Subcutaneous abdominal adipose tissue (tissue), 5 donors: ENCODE data around the gene PDZD2.
"Not testable (repeated sequence)": the region's sequence is repeated elsewhere in the genome, so short reads cannot be mapped to it uniquely, and the experiment has no call there.

ENCODE experiments used
- H3K27ac ChIP-seq: one replicate; pipeline ENCODE4 v1.7.0; 2013; ENCODE audit warnings: low read depth, mild to moderate bottlenecking, inconsistent platforms, low read length, moderate library complexity
- H3K27me3 ChIP-seq, 5 donors: one replicate each; pipeline ENCODE4 v1.7.0; 2013; ENCODE audit warnings: low read length in 5 of 5, inconsistent platforms in 1 of 5; ENCODE audit not compliant: control insufficient read depth in 5 of 5, insufficient read depth in 4 of 5
- H3K36me3 ChIP-seq, 5 donors: one replicate each; pipeline ENCODE4 v1.7.0; 2013; ENCODE audit warnings: low read length in 5 of 5; ENCODE audit not compliant: control insufficient read depth in 5 of 5, insufficient read depth in 5 of 5
- H3K4me1 ChIP-seq, 5 donors: one replicate each; pipeline ENCODE4 v1.7.0; 2013; ENCODE audit warnings: low read length in 5 of 5, mild to moderate bottlenecking in 3 of 5, moderate library complexity in 1 of 5; ENCODE audit not compliant: control insufficient read depth in 5 of 5, insufficient read depth in 5 of 5
- H3K4me3 ChIP-seq, 5 donors: one replicate each; pipeline ENCODE4 v1.7.0; 2013; ENCODE audit warnings: low read length in 5 of 5, low read depth in 1 of 5
- H3K9ac ChIP-seq, 5 donors: one replicate each; pipeline ENCODE4 v1.7.0; 2013; ENCODE audit warnings: low read length in 5 of 5, mild to moderate bottlenecking in 4 of 5, moderate library complexity in 3 of 5
- H3K9me3 ChIP-seq, 5 donors: one replicate each; pipeline ENCODE4 v1.7.0; 2013; ENCODE audit warnings: low read length in 5 of 5; ENCODE audit not compliant: control insufficient read depth in 5 of 5
- donor health status: healthy.
- donor health status: healthy.
- donor health status: healthy.
- donor health status: healthy.
- donor health status: healthy.

PDZD2 gene

GRCh38 chr5:32108167-32108566, 469.2 kb downstream of the PDZD2 start:
- Histone ChIP-seq H3K9me3 (no peaks in the 10 kb centered on the region), H3K4me1 (peaks cover 0 to 7% (median 0%) of the 10 kb centered on the region in 5 donors), H3K4me3 (no peak overlapping the region), H3K36me3 (peaks cover 25 to 81% (median 60%) of the 10 kb centered on the region in 5 donors), H3K9ac (no peak overlapping the region), H3K27me3 (no peaks in the 10 kb centered on the region), H3K27ac (peak overlapping the region; percentile 79)

GRCh38 chr5:32109236-32109635, 470.3 kb downstream of the PDZD2 start:
- no peaks in the 10 kb centered on the region for H3K27me3 ChIP-seq
- no peak overlapping the region for H3K4me3 ChIP-seq
- no peaks in the 10 kb centered on the region for H3K9me3 ChIP-seq
- H3K4me1 ChIP-seq, result peaks cover 0 to 7% (median 0%) of the 10 kb centered on the region in 5 donors
- H3K27ac ChIP-seq, result peak overlapping the region; percentile 79
- no peak overlapping the region for H3K9ac ChIP-seq
- peaks cover 25 to 73% (median 53%) of the 10 kb centered on the region in 5 donors for H3K36me3 ChIP-seq

- Histone ChIP-seq H3K27ac (peak overlapping the region; percentile 42), H3K36me3 (peaks cover 25 to 65% (median 51%) of the 10 kb centered on the region in 5 donors), H3K4me3 (no peak overlapping the region), H3K4me1 (peaks cover 0 to 7% (median 0%) of the 10 kb centered on the region in 5 donors), H3K9me3 (no peaks in the 10 kb centered on the region), H3K27me3 (no peaks in the 10 kb centered on the region), H3K9ac (no peak overlapping the region)
Measured at GRCh38 chr5:32110111-32110696, 471.3 kb downstream of the PDZD2 start.

- Histone ChIP-seq H3K36me3 (peaks cover 14 to 26% (median 22%) of the 10 kb centered on the region in 5 donors), H3K9ac (no peak overlapping the region), H3K27ac (peak overlapping the region; percentile 5)
Measured at GRCh38 chr5:32115985-32116384, 477.1 kb downstream of the PDZD2 start.

GRCh38 chr5:32116574-32117313, 477.8 kb downstream of the PDZD2 start:
- no peak overlapping the region for H3K9ac ChIP-seq
- H3K27me3 ChIP-seq, result no peaks in the 10 kb centered on the region
- peaks cover 0 to 4% (median 0%) of the 10 kb centered on the region in 5 donors for H3K4me1 ChIP-seq
- no peaks in the 10 kb centered on the region for H3K9me3 ChIP-seq
- H3K36me3 ChIP-seq, result peaks cover 15 to 24% (median 23%) of the 10 kb centered on the region in 5 donors
- peak overlapping the region; percentile 15 for H3K27ac ChIP-seq
- H3K4me3 ChIP-seq, result no peak overlapping the region

More at GRCh38 chr5:32115985-32116384, 477.1 kb downstream of the PDZD2 start:
- peaks cover 0 to 4% (median 0%) of the 10 kb centered on the region in 5 donors for H3K4me1 ChIP-seq
- H3K27me3 ChIP-seq, result no peaks in the 10 kb centered on the region
- no peaks in the 10 kb centered on the region for H3K9me3 ChIP-seq
- no peak overlapping the region for H3K4me3 ChIP-seq

- peaks cover 7 to 23% (median 17%) of the 10 kb centered on the region in 5 donors for H3K36me3 ChIP-seq
- H3K9me3 ChIP-seq, H3K4me1 ChIP-seq, H3K9ac ChIP-seq, H3K4me3 ChIP-seq, H3K27me3 ChIP-seq, H3K27ac ChIP-seq: not testable (repeated sequence)
Measured at GRCh38 chr5:32118922-32119321, 480.0 kb downstream of the PDZD2 start.

GRCh38 chr5:32123058-32123805, 484.3 kb downstream of the PDZD2 start:
- H3K4me3 ChIP-seq, result no peak overlapping the region
- H3K27ac ChIP-seq, result no peak overlapping the region
- peaks cover 0 to 27% (median 20%) of the 10 kb centered on the region in 5 donors for H3K4me1 ChIP-seq
- H3K36me3 ChIP-seq, result peaks cover 19 to 37% (median 26%) of the 10 kb centered on the region in 5 donors
- H3K27me3 ChIP-seq, result no peaks in the 10 kb centered on the region
- no peaks in the 10 kb centered on the region for H3K9me3 ChIP-seq
- H3K9ac ChIP-seq, result no peak overlapping the region

- Histone ChIP-seq H3K36me3 (peaks cover 19 to 37% (median 26%) of the 10 kb centered on the region in 5 donors), H3K9ac (no peak overlapping the region), H3K27me3 (no peaks in the 10 kb centered on the region), H3K4me3 (no peak overlapping the region), H3K4me1 (peaks cover 0 to 28% (median 25%) of the 10 kb centered on the region in 5 donors), H3K27ac (no peak overlapping the region), H3K9me3 (no peaks in the 10 kb centered on the region)
Measured at GRCh38 chr5:32123889-32124676, 485.2 kb downstream of the PDZD2 start.

- Histone ChIP-seq H3K4me1 (peaks cover 0 to 41% (median 37%) of the 10 kb centered on the region in 5 donors), H3K9me3 (no peaks in the 10 kb centered on the region), H3K36me3 (peaks cover 9 to 27% (median 13%) of the 10 kb centered on the region in 5 donors), H3K27ac (peak overlapping the region; percentile 40), H3K27me3 (no peaks in the 10 kb centered on the region), H3K4me3 (no peak overlapping the region), H3K9ac (no peak overlapping the region)
Measured at GRCh38 chr5:32126691-32127090, 487.8 kb downstream of the PDZD2 start.
